Sciatic nerve (tissue), 2 donors: ENCODE measurements around the gene CTNNA2. TPM values are rescaled to one million over a fixed set of nuclear protein-coding genes. Genes with fewer than 3 reads are reported as not detected.
A peak's percentile ranks its signal among the peaks of the same experiment; 100 is the strongest.

Experiments used
- ATAC-seq: fragments of 200-7000 bp; cut with Tn5 transposase; one replicate; pipeline ENCODE4 v1.9.1; 2020; ENCODE audit warnings: mild to moderate bottlenecking, moderate library complexity
- DNase-seq: peaks from one replicate; pipeline ENCODE4 v3.0.0-alpha.2; 2020; ENCODE audit warnings: low spot score
- intact Hi-C: fragments of 100-400 bp; cut with DNase I; formaldehyde crosslinking; loops from one replicate; pipeline ENCODE4 v1.14.2; 2022
- total RNA-seq: library from RNA; stranded (reverse); fragmentation: NEBNext Ultra II Directional; extraction: Animal tissue kit (Norgen Biotek cat#: 25700); gene quantifications from one replicate; pipeline ENCODE4 v1.2.1, GENCODE V29; 2021
- donor health status: DM: no; HTN: no; CAD: no.
- donor health status: DM: no; HTN: no; CAD: no.

CTNNA2 gene
- total RNA-seq, 1 donor from 2014 or later, result 5.4 TPM

- intact Hi-C loops, result no loop called here
- DNase-seq (no peak), ATAC-seq (no peak)
Observed at GRCh38 chr2:80490964-80491363, 978.1 kb downstream of the CTNNA2 start.

GRCh38 chr2:80496346-80496745, 983.5 kb downstream of the CTNNA2 start:
- ATAC-seq (no peak), DNase-seq (no peak)
- intact Hi-C loops, result no loop called here

DNA sequence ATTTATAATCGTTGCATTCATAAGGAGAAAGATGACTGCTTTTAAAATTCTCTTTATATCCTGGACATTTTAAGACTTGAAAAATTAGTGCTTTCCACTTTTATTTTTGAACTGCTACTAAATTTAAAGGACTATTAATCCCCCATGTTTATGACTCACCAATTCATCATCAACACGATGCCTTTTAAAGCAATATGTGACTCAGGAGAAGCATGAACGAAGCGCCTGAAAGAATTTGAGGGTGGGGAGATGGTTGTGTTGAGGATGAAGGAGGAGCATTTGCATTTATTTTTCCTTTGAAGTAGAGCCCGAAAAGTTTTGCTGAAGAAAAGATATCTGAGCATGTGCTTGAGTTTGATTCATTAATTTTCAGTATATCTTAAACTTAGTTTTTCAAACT, 983.9 kb downstream of the CTNNA2 start:
- DNase-seq (no peak), ATAC-seq (no peak)
- intact Hi-C loops, result no loop called here

GRCh38 chr2:80499095-80499494, 986.2 kb downstream of the CTNNA2 start:
- intact Hi-C loops, result no loop called here
- no peak for ATAC-seq
- peak; percentile 57 for DNase-seq

GRCh38 chr2:80501874-80502624, 989.2 kb downstream of the CTNNA2 start:
- DNase-seq (no peak), ATAC-seq (no peak)
- intact Hi-C loops, result no loop called here

GRCh38 chr2:80506563-80506962, 993.7 kb downstream of the CTNNA2 start:
- no peak for ATAC-seq
- intact Hi-C loops, result no loop called here
- no peak for DNase-seq

GRCh38 chr2:80510716-80511115, 997.9 kb downstream of the CTNNA2 start:
- no peak for ATAC-seq
- DNase-seq, result no peak

GRCh38 chr2:80515964-80516363, 1003.1 kb downstream of the CTNNA2 start:
- intact Hi-C loops, result no loop called here
- ATAC-seq (no peak), DNase-seq (no peak)

More at GRCh38 chr2:80510716-80511115, 997.9 kb downstream of the CTNNA2 start:
- intact Hi-C loops, result no loop called here

DNA sequence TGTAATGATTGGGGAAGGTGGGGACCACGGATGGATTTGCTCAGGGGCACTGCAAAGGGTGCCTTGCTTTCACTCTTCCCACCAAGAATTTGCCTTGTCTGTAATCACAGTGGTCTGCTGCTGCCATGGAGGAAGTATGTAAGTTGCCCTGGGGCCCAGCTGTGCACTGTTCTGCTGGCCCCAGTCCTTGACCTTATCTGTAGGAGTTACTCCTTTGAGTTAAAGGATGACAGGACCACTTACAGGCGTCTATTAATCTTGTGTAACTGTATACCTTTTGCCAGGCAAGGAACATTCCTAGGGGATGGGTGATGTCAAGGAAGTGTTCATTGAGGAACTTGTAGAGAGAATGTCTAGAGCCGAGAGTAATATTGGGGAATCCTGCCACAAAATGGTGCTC, 1004.5 kb downstream of the CTNNA2 start:
- ATAC-seq (no peak), DNase-seq (no peak)
- intact Hi-C loops, result no loop called here

- DNase-seq (no peak), ATAC-seq (no peak)
- intact Hi-C loops, result no loop called here
Observed at GRCh38 chr2:80519121-80519643, 1006.3 kb downstream of the CTNNA2 start.

- intact Hi-C loops, result no loop called here
- DNase-seq (no peak), ATAC-seq (no peak)
Observed at GRCh38 chr2:80519699-80520291, 1006.9 kb downstream of the CTNNA2 start.

DNA sequence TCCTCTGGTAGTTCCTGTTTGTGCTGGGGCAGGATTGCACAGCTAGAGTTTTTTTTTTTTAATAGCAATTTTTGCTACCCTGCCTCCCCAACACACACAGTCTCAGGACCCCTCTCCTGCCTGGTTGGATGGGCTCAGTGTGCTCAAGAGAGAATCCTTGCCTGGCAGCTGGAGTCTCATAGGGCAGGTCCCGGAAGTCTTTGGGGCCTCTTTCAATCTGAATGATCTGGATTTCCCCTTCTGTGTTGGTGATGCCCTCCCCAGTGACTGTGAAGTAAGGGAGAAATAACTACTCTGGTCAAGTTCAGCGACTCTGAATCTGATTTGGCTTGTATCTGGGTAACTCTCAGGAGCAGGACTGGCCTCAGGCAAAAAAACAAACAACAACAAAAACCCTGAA, 1012.3 kb downstream of the CTNNA2 start:
- ATAC-seq (no peak), DNase-seq (no peak)
- intact Hi-C loops, result no loop called here

GRCh38 chr2:80527119-80527518, 1014.3 kb downstream of the CTNNA2 start:
- DNase-seq (no peak), ATAC-seq (no peak)
- intact Hi-C loops, result no loop called here

DNA sequence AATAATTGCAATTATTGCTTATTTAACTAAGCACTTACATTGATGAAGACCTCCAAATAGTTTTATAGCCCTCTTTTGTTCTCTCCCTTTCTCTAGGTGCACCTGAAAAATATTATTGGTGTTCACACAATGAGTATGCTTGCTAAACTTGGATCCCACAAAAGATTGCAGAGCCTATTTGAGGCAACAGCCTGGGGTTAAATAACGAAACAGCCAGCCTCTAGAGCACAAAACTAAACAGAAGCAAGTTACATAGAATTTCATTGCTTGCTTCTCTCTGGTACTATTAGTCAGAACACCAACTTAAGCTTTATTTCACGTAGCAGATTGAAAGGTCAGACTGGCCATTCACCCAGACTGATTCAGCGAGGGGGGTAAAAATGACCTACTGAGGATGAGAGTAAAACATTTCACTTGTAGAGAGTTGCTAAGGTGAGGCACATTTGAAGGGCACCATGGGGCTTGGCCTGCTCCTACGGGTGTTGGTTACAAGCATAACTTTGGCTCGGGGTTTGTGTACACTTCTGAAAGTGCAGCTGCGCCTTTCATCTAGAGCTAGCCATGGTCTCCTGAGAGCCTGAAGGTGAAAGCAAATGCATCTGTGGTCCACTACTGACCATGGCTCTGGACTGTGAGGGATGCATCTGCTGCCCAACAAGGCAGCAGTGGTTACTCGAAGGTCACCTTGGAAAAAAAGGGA, 1016.8 kb downstream of the CTNNA2 start:
- intact Hi-C loops, result no loop called here

DNA sequence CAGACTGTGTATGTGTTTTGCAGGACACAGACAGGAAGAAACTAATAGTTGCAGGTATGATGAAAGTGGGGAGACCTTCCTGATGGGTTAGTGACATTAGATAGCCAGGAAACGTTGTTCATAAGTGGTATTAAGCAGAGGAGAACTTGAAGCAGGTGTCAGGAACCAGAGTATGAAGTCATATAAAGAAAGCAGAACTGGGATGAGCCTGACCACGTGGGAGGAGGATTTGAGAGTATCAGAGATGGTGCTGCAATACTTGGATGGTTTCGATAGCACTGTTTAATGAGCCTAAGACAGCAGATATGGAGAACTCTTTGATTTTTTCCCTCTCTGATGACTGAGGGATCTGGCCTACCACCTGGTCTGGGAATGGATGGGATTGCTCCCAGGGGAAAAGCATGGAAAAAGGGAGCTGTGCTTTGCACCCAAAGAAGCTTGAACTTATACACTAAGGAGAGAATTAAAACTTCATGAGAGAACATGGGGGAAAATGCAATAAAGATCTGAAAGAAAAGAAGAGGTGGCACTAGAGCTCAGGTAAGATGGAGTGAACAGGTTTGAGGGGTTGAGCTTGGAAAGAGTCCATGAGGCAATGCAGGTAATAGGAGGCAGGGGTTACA, 1017.7 kb downstream of the CTNNA2 start:
- intact Hi-C loops, result no loop called here
- ATAC-seq (no peak), DNase-seq (no peak)

More for the DNA sequence above, 1016.8 kb downstream of the CTNNA2 start:
- peak; percentile 20 for ATAC-seq
- DNase-seq, result no peak

- intact Hi-C loops, result no loop called here
- no peak for ATAC-seq
- DNase-seq, result no peak
Observed at GRCh38 chr2:80531319-80531718, 1018.5 kb downstream of the CTNNA2 start.

DNA sequence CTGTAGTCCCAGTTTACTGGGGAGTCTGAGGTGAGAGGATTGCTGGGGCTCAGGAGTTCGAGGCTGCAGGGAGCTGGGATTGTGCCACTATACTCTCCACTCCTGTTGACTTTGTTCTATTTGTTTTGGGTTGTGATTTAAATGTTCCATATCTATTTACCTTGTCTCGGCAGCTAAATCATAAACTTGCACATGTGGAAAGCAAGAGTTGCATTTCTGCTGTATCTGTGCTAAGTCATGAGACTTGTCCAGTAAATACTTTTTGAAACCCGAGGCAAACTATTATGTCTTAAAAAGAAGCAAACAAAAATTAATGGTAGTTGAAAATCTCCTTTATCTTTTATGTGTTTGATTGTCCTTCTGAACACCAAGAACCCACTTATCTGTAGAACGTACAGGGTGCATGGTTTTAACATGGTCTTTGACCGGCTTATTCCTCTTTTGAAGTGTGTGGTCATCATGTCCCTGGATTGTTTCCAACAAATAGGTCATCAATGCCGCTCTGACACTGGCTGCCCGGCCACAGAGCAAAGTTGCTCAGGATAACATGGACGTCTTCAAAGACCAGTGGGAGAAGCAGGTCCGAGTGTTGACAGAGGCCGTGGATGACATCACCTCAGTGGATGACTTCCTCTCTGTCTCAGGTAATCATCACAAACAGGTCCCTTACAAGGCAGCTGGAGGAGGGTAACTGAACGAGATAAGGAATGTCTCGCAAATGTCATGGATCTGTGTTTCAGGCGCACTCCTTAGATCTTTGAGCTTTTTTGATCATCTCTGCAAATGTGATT, 1032.8 kb downstream of the CTNNA2 start:
- intact Hi-C loops, result no loop called here
- ATAC-seq, result no peak
- DNase-seq, result no peak

GRCh38 chr2:80546766-80547165, 1033.9 kb downstream of the CTNNA2 start:
- ATAC-seq (no peak), DNase-seq (no peak)
- intact Hi-C loops, result no loop called here

DNA sequence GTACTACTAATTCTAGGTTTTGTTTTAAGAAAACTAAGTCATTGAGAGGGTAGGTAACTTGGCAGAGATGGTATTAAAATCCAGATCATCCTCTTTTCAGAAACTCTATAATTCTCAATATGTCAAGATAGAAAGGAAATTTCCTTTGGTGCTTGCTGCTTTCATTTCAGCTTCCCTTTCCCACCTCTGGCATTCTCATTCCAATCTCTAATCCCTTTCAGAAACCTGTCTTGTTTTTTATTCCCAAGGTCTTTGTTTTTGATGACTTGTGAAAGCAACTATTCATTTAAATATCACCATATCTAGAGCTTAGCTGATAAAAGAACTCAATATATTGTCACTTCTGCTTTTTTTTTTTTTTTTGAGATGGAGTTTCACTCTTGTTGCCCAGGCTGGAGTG, 1034.5 kb downstream of the CTNNA2 start:
- ATAC-seq (no peak), DNase-seq (no peak)
- intact Hi-C loops, result no loop called here
